Coronary artery (tissue), 2 donors: ENCODE measurements around the gene REEP3.
A peak's percentile ranks its signal among the peaks of the same experiment; 100 is the strongest.

Source experiments
- DNase-seq: peaks from one replicate; pipeline ENCODE4 v3.0.0-alpha.2; 2017; ENCODE audit warnings: low spot score
- H3K27ac ChIP-seq, 2 donors: fragments of 200-600 bp; sonication (generic); one replicate each; pipeline ENCODE4 v1.5.1; 2016 to 2019
- H3K4me3 ChIP-seq: fragments of 200-600 bp; sonication (generic); 2 replicates; pipeline ENCODE4 v1.5.1; 2016; ENCODE audit warnings: mild to moderate bottlenecking, moderate library complexity
- CTCF ChIP-seq: fragments of 200-600 bp; sonication (generic); IDR thresholded peaks from one replicate; pipeline ENCODE4 v1.5.1; 2019; ENCODE audit warnings: antibody characterized with exemption

Gene REEP3

GRCh38 chr10:63671317-63671937 lies 150.2 kb downstream of the REEP3 start:
- no peak for TF ChIP-seq CTCF
- Histone ChIP-seq H3K4me3 (no peak overlapping the region), H3K27ac (no peak overlapping the region)
- DNase-seq, result no peak

- DNase-seq, result no peak
- H3K27ac ChIP-seq, result peak overlapping the region in 1 of 2 donors; percentile 20
- no peak for TF ChIP-seq CTCF
- H3K4me3 ChIP-seq, result no peak overlapping the region
Observed at GRCh38 chr10:63672491-63672890, 151.3 kb downstream of the REEP3 start.

- no peak for DNase-seq
- Histone ChIP-seq H3K27ac (no peak overlapping the region), H3K4me3 (no peak overlapping the region)
- TF ChIP-seq CTCF, result no peak
Observed at GRCh38 chr10:63673246-63673645, 152.0 kb downstream of the REEP3 start.

GRCh38 chr10:63673846-63674245 lies 152.6 kb downstream of the REEP3 start:
- TF ChIP-seq CTCF, result no peak
- Histone ChIP-seq H3K4me3 (no peak overlapping the region), H3K27ac (no peak overlapping the region)
- DNase-seq, result no peak
